Caco-2 (cell line): ENCODE results near the gene PGM2L1. TPM values are rescaled to one million over a fixed set of nuclear protein-coding genes. Genes with fewer than 3 reads are reported as not detected.

Source experiments
- BruUV-seq: library from RNA; stranded (reverse); fragments of 400-500 nt; replicated peaks from 2 replicates; lab custom pipeline; 2021; lab: Mats Ljungman, UMichigan
- CTCF ChIA-PET: fragments of 300-600 bp; sonication (Branson Sonifier 250); formaldehyde crosslinking; loops from one replicate; lab custom pipeline; 2022; ENCODE audit warnings: antibody characterized with exemption; lab: Charles Lee
- POLR2A ChIA-PET: fragments of 300-600 bp; sonication (Branson Sonifier 250); formaldehyde crosslinking; loops from one replicate; lab custom pipeline; 2022; ENCODE audit warnings: antibody characterized with exemption; lab: Charles Lee
- DNase-seq, 2 experiments: peaks; one replicate each; pipeline versions ENCODE4 v3.0.0 to v3.0.0-alpha.2; 2020 to 2022
- H3K27me3 ChIP-seq: replicated peaks from 2 replicates; pipeline ENCODE4 v1.6.0; 2011; ENCODE audit warnings: low read length; ENCODE audit not compliant: control insufficient read depth, insufficient read depth
- H3K36me3 ChIP-seq: 2 replicates; pipeline ENCODE4 v1.5.1; 2011; ENCODE audit warnings: low read length; ENCODE audit not compliant: control insufficient read depth, insufficient read depth
- H3K4me1 ChIP-seq: fragments of 250-450 bp; sonication (Bioruptor Pico); 2 replicates; pipeline ENCODE4 v1.5.1; 2020; ENCODE audit warnings: mild to moderate bottlenecking
- H3K4me3 ChIP-seq: 2 replicates; pipeline ENCODE4 v1.5.1; 2011; ENCODE audit warnings: low read depth, mild to moderate bottlenecking, control low read depth, low read length
- H3K9me3 ChIP-seq: fragments of 250-450 bp; sonication (Bioruptor Pico); 2 replicates; pipeline ENCODE4 v1.5.1; 2020; ENCODE audit warnings: mild to moderate bottlenecking, moderate library complexity
- H3K27ac Mint-ChIP-seq: one replicate; pipeline ENCODE4 v1.8.0; 2022; ENCODE audit warnings: mixed read lengths; ENCODE audit not compliant: unreplicated experiment
- H3K27me3 Mint-ChIP-seq: one replicate; pipeline ENCODE4 v1.8.0; 2022; ENCODE audit warnings: mixed read lengths; ENCODE audit not compliant: insufficient read depth, unreplicated experiment
- H3K36me3 Mint-ChIP-seq: one replicate; pipeline ENCODE4 v1.8.0; 2022; ENCODE audit warnings: mild to moderate bottlenecking, mixed read lengths; ENCODE audit not compliant: insufficient read depth, unreplicated experiment
- H3K4me1 Mint-ChIP-seq: one replicate; pipeline ENCODE4 v1.8.0; 2022; ENCODE audit warnings: low read depth, mixed read lengths; ENCODE audit not compliant: unreplicated experiment
- H3K4me3 Mint-ChIP-seq: one replicate; pipeline ENCODE4 v1.8.0; 2022; ENCODE audit warnings: mild to moderate bottlenecking, moderate library complexity, mixed read lengths; ENCODE audit not compliant: unreplicated experiment
- H3K9me3 Mint-ChIP-seq: one replicate; pipeline ENCODE4 v1.8.0; 2022; ENCODE audit warnings: mixed read lengths; ENCODE audit not compliant: unreplicated experiment
- CTCF ChIP-seq, 2 experiments: fragments of 200-600 bp in 1 of 2; IDR thresholded peaks; 1 replicate in 1 of 2; 2 replicates in 1 of 2; pipeline versions ENCODE4 v1.5.1 to v1.8.0; 2011 to 2022; ENCODE audit warnings: antibody characterized with exemption in 1 of 2, control low read depth in 1 of 2, inconsistent platforms in 1 of 2, low read depth in 1 of 2, low read length in 1 of 2, mild to moderate bottlenecking in 1 of 2, moderate library complexity in 1 of 2; ENCODE audit not compliant: insufficient read depth in 1 of 2, severe bottlenecking in 1 of 2, unreplicated experiment in 1 of 2
- intact Hi-C: fragments of 100-400 bp; cut with micrococcal nuclease; formaldehyde crosslinking; loops from one replicate; pipeline ENCODE4 v1.10.0; 2022; ENCODE audit not compliant: unreplicated experiment
- total RNA-seq: library from RNA; stranded (reverse); gene quantifications from 2 replicates; pipeline ENCODE4 v1.2.3, GENCODE V29; 2022

Gene PGM2L1
- total RNA-seq, 1 experiment from 2014 or later = 8.0 TPM

- H3K36me3 ChIP-seq = no peaks in the 10 kb centered on the region
- ChIA-PET POLR2A (no interaction called here), CTCF (interaction anchor here (1.4 kb wide), 1 partner anchor 389 kb away, joined by 3 read pairs; no protein-coding TSS in a partner anchor)
- no peak for DNase-seq
- peaks cover 17% of the 10 kb centered on the region for H3K9me3 ChIP-seq
- no peaks in the 10 kb centered on the region for H3K36me3 Mint-ChIP-seq
- H3K4me1 Mint-ChIP-seq = no peaks in the 10 kb centered on the region
- peaks cover 19% of the 10 kb centered on the region for H3K9me3 Mint-ChIP-seq
- no peaks in the 10 kb centered on the region for H3K4me1 ChIP-seq
- BruUV-seq = no TSS peak
- no peaks in the 10 kb centered on the region for H3K27me3 ChIP-seq
- no peak overlapping the region for H3K4me3 Mint-ChIP-seq
- no peaks in the 10 kb centered on the region for H3K27me3 Mint-ChIP-seq
- TF ChIP-seq CTCF (IDR thresholded peaks at IDR 0.05; ENCODE audit: insufficient read depth in 1 of 2, low read depth in 1 of 2, low read length in 1 of 2, severe bottlenecking in 1 of 2, unreplicated experiment in 1 of 2) = no peak
- intact Hi-C loops = no loop called here
- H3K4me3 ChIP-seq = no peak overlapping the region
- no peak overlapping the region for H3K27ac Mint-ChIP-seq
Measured at GRCh38 chr11:74320538-74320937, 77.7 kb downstream of the PGM2L1 start.

- no peaks in the 10 kb centered on the region for H3K36me3 ChIP-seq
- Mint-ChIP-seq H3K27ac (no peak overlapping the region), H3K27me3 (no peaks in the 10 kb centered on the region), H3K4me1 (no peaks in the 10 kb centered on the region), H3K36me3 (no peaks in the 10 kb centered on the region), H3K4me3 (no peak overlapping the region), H3K9me3 (peaks cover 19% of the 10 kb centered on the region)
- ChIA-PET POLR2A (no interaction called here), CTCF (no interaction called here)
- no peak overlapping the region for H3K4me3 ChIP-seq
- peaks cover 19% of the 10 kb centered on the region for H3K9me3 ChIP-seq
- TF ChIP-seq CTCF (IDR thresholded peaks at IDR 0.05; ENCODE audit: insufficient read depth in 1 of 2, low read depth in 1 of 2, low read length in 1 of 2, severe bottlenecking in 1 of 2, unreplicated experiment in 1 of 2) = no peak
- no peaks in the 10 kb centered on the region for H3K4me1 ChIP-seq
- DNase-seq = no peak
- intact Hi-C loops = loop anchor here (10.0 kb wide), 1 partner anchor 334 kb away; the partner anchor contains the start of gene UCP2
- no TSS peak for BruUV-seq
- no peaks in the 10 kb centered on the region for H3K27me3 ChIP-seq
Measured at GRCh38 chr11:74319139-74319816, 79.0 kb downstream of the PGM2L1 start.

GRCh38 chr11:74318241-74318932 is 79.8 kb downstream of the PGM2L1 start:
- peaks cover 19% of the 10 kb centered on the region for H3K9me3 ChIP-seq
- ChIA-PET POLR2A (no interaction called here), CTCF (interaction anchor here (1.5 kb wide), 1 partner anchor 63 kb away, joined by 5 read pairs; no protein-coding TSS in a partner anchor)
- no peak overlapping the region for H3K4me3 ChIP-seq
- H3K27me3 ChIP-seq = no peaks in the 10 kb centered on the region; the same call in 1 of the 2 replicates
- Mint-ChIP-seq H3K4me1 (no peaks in the 10 kb centered on the region), H3K9me3 (peaks cover 19% of the 10 kb centered on the region), H3K36me3 (no peaks in the 10 kb centered on the region), H3K27me3 (peaks cover 2% of the 10 kb centered on the region), H3K27ac (no peak overlapping the region), H3K4me3 (no peak overlapping the region)
- H3K4me1 ChIP-seq = no peaks in the 10 kb centered on the region
- DNase-seq = no peak
- no peaks in the 10 kb centered on the region for H3K36me3 ChIP-seq
- no TSS peak for BruUV-seq
- TF ChIP-seq CTCF (IDR thresholded peaks at IDR 0.05; ENCODE audit: insufficient read depth in 1 of 2, low read depth in 1 of 2, low read length in 1 of 2, severe bottlenecking in 1 of 2, unreplicated experiment in 1 of 2) = no peak
- intact Hi-C loops = loop anchor here (10.0 kb wide), 1 partner anchor 334 kb away; the partner anchor contains the start of gene UCP2
